ENCODE measurements around the gene IL17REL. TPM values are rescaled to one million over a fixed set of nuclear protein-coding genes. Genes with fewer than 3 reads are reported as not detected.

The IL17REL gene
- total RNA-seq, 1 donor from 2014 or later, result not detected

- DNase-seq (ENCODE audit: low spot score in 2 of 2), result no peak
- no peak overlapping the region for H3K27ac ChIP-seq
- no peak for TF ChIP-seq CTCF (IDR thresholded peaks at IDR 0.05)
- H3K4me1 ChIP-seq, result peaks cover under 1 to 18% of the 10 kb centered on the region in 2 donors
- no peak overlapping the region for H3K4me3 ChIP-seq
- intact Hi-C loops (cut with DNase I), result no loop called here
- no peaks in the 10 kb centered on the region for H3K27me3 ChIP-seq
- no peaks in the 10 kb centered on the region for H3K9me3 ChIP-seq
- H3K36me3 ChIP-seq, result no peaks in the 10 kb centered on the region
Measured at GRCh38 chr22:49956914-49957825, 55.4 kb downstream of the IL17REL start.

- no peak for TF ChIP-seq CTCF (IDR thresholded peaks at IDR 0.05)
- H3K9me3 ChIP-seq, result no peaks in the 10 kb centered on the region
- no peaks in the 10 kb centered on the region for H3K36me3 ChIP-seq
- no peak overlapping the region for H3K4me3 ChIP-seq
- no peak for DNase-seq (ENCODE audit: low spot score in 2 of 2)
- intact Hi-C loops (cut with DNase I), result no loop called here
- no peaks in the 10 kb centered on the region for H3K27me3 ChIP-seq
- H3K4me1 ChIP-seq, result peaks cover 3 to 21% of the 10 kb centered on the region in 2 donors
- H3K27ac ChIP-seq, result no peak overlapping the region
Measured at GRCh38 chr22:49956418-49956770, 56.2 kb downstream of the IL17REL start.

GRCh38 chr22:49955581-49956417, 56.8 kb downstream of the IL17REL start:
- H3K4me3 ChIP-seq, result no peak overlapping the region
- no peak overlapping the region for H3K27ac ChIP-seq
- H3K36me3 ChIP-seq, result no peaks in the 10 kb centered on the region
- H3K27me3 ChIP-seq, result no peaks in the 10 kb centered on the region
- no peaks in the 10 kb centered on the region for H3K9me3 ChIP-seq
- H3K4me1 ChIP-seq, result peaks cover 3 to 21% of the 10 kb centered on the region in 2 donors
- TF ChIP-seq CTCF (IDR thresholded peaks at IDR 0.05), result no peak
- DNase-seq (ENCODE audit: low spot score in 2 of 2), result no peak
- intact Hi-C loops (cut with DNase I), result no loop called here

- H3K36me3 ChIP-seq, result no peaks in the 10 kb centered on the region
- no peak for DNase-seq (ENCODE audit: low spot score in 2 of 2)
- H3K9me3 ChIP-seq, result no peaks in the 10 kb centered on the region
- H3K4me1 ChIP-seq, result peaks cover 3 to 21% of the 10 kb centered on the region in 2 donors
- H3K4me3 ChIP-seq, result no peak overlapping the region
- H3K27me3 ChIP-seq, result no peaks in the 10 kb centered on the region
- intact Hi-C loops (cut with DNase I), result no loop called here
- H3K27ac ChIP-seq, result no peak overlapping the region
- TF ChIP-seq CTCF (IDR thresholded peaks at IDR 0.05), result no peak
Measured at GRCh38 chr22:49954991-49955580, 57.5 kb downstream of the IL17REL start.

GRCh38 chr22:49954354-49954753, 58.2 kb downstream of the IL17REL start:
- DNase-seq (ENCODE audit: low spot score in 2 of 2), result no peak
- H3K9me3 ChIP-seq, result no peaks in the 10 kb centered on the region
- no peaks in the 10 kb centered on the region for H3K36me3 ChIP-seq
- intact Hi-C loops (cut with DNase I), result no loop called here
- peak overlapping the region in 1 of 2 donors; percentile 36 for H3K27ac ChIP-seq
- no peak overlapping the region for H3K4me3 ChIP-seq
- TF ChIP-seq CTCF (IDR thresholded peaks at IDR 0.05), result no peak
- H3K4me1 ChIP-seq, result peaks cover 3 to 16% of the 10 kb centered on the region in 2 donors
- no peaks in the 10 kb centered on the region for H3K27me3 ChIP-seq

All from ascending aorta (tissue), 2 donors.